SK-N-SH (cell line): ENCODE results near the gene RMDN2. TPM values are rescaled to one million over a fixed set of nuclear protein-coding genes. Genes with fewer than 3 reads are reported as not detected.
A peak's percentile ranks its signal among the peaks of the same experiment; 100 is the strongest.

ENCODE experiments used
- CTCF ChIA-PET: fragments of 300-600, 350-600 bp; formaldehyde crosslinking; extraction: SDS; loops from one replicate; lab custom pipeline; 2021; lab: Yijun Ruan, JAX
- POLR2A ChIA-PET: fragments of 350-600 bp; sonication (Branson Sonifier 250); formaldehyde crosslinking; extraction: SDS; loops from one replicate; lab custom pipeline; 2020; ENCODE audit warnings: antibody characterized with exemption, inconsistent platforms; lab: Yijun Ruan, JAX
- DNase-seq: peaks from one replicate; pipeline ENCODE4 v3.0.0; 2012
- H2AFZ ChIP-seq: fragments of 200-600 bp; sonication (generic); 2 replicates; pipeline ENCODE4 v1.8.1; 2016; ENCODE audit warnings: antibody characterized with exemption, mild to moderate bottlenecking, low read depth
- H3F3A ChIP-seq: fragments of 200-600 bp; sonication (generic); replicated peaks from 2 replicates; pipeline ENCODE3; 2016; ENCODE audit warnings: antibody characterized with exemption, mild to moderate bottlenecking; ENCODE audit not compliant: insufficient read depth
- H3K27ac ChIP-seq, 2 experiments: fragments of 200-500 bp in 1 of 2; fragments of 200-600 bp in 1 of 2; sonication (Bioruptor generic) in 1 of 2; sonication (generic), shearing (Covaris generic) in 1 of 2; 2 replicates each; pipeline versions ENCODE4 v1.5.1 to v1.6.1; 2014 to 2016; ENCODE audit warnings: low read depth in 2 of 2, inconsistent platforms in 1 of 2, low read length in 1 of 2, mild to moderate bottlenecking in 1 of 2, mixed read lengths in 1 of 2
- H3K27me3 ChIP-seq: fragments of 200-600 bp; sonication (generic), shearing (Covaris generic); 2 replicates; pipeline ENCODE4 v1.6.1; 2016; ENCODE audit warnings: mixed run types; ENCODE audit not compliant: insufficient read depth
- H3K36me3 ChIP-seq, 2 experiments: fragments of 200-500 bp in 1 of 2; fragments of 200-600 bp in 1 of 2; sonication (Bioruptor generic) in 1 of 2; sonication (generic) in 1 of 2; replicated peaks in 1 of 2; 2 replicates each; pipeline versions ENCODE3 to v1.5.1; 2014 to 2016; ENCODE audit warnings: low read length in 1 of 2, mild to moderate bottlenecking in 1 of 2; ENCODE audit not compliant: insufficient read depth in 2 of 2, control insufficient read depth in 1 of 2
- H3K4me1 ChIP-seq, 2 experiments: fragments of 200-500 bp in 1 of 2; fragments of 200-600 bp in 1 of 2; sonication (Bioruptor generic) in 1 of 2; sonication (generic), shearing (Covaris generic) in 1 of 2; 2 replicates each; pipeline versions ENCODE4 v1.5.1 to v1.6.1; 2014 to 2016; ENCODE audit warnings: low read depth in 1 of 2, low read length in 1 of 2, mixed run types in 1 of 2; ENCODE audit not compliant: insufficient read depth in 2 of 2, control insufficient read depth in 1 of 2
- H3K4me2 ChIP-seq: fragments of 200-600 bp; sonication (generic), shearing (Covaris generic); 2 replicates; pipeline ENCODE4 v1.6.1; 2017; ENCODE audit warnings: mixed run types
- H3K4me3 ChIP-seq, 2 experiments: fragments of 200-500 bp in 1 of 2; fragments of 200-600 bp in 1 of 2; sonication (Bioruptor generic) in 1 of 2; sonication (generic), shearing (Covaris generic) in 1 of 2; 2 replicates each; pipeline versions ENCODE4 v1.5.1 to v1.8.1; 2014 to 2016; ENCODE audit warnings: low read depth in 2 of 2, inconsistent platforms in 1 of 2, low read length in 1 of 2, mild to moderate bottlenecking in 1 of 2, mixed read lengths in 1 of 2, moderate library complexity in 1 of 2
- H3K79me2 ChIP-seq: fragments of 200-600 bp; sonication (generic); 2 replicates; pipeline ENCODE4 v1.8.1; 2017; ENCODE audit warnings: mild to moderate bottlenecking; ENCODE audit not compliant: insufficient read depth
- H3K9ac ChIP-seq: fragments of 200-600 bp; sonication (generic); 2 replicates; pipeline ENCODE4 v1.6.1; 2017; ENCODE audit warnings: mixed run types
- H3K9me2 ChIP-seq: fragments of 200-600 bp; sonication (generic); 2 replicates; pipeline ENCODE4 v1.6.1; 2017; ENCODE audit warnings: mixed run types
- H3K9me3 ChIP-seq: fragments of 200-600 bp; sonication (generic); 2 replicates; pipeline ENCODE4 v1.6.1; 2017; ENCODE audit warnings: mixed run types, mild to moderate bottlenecking, moderate library complexity
- H4K20me1 ChIP-seq: fragments of 200-600 bp; sonication (generic); 2 replicates; pipeline ENCODE4 v1.6.1; 2017; ENCODE audit warnings: mild to moderate bottlenecking, mixed run types; ENCODE audit not compliant: insufficient read depth
- CHD2 ChIP-seq: fragments of 150-350 bp; IDR thresholded peaks from 2 replicates; pipeline ENCODE4 v1.6.1; 2018; ENCODE audit warnings: low read length; ENCODE audit not compliant: partially characterized antibody
- EP300 ChIP-seq, 2 experiments: IDR thresholded peaks; 2 replicates each; pipeline versions ENCODE4 v1.4.0 to v1.6.1; 2012; ENCODE audit warnings: borderline replicate concordance in 1 of 2, low read depth in 1 of 2, low read length in 1 of 2
- FOSL2 ChIP-seq: IDR thresholded peaks from 2 replicates; pipeline ENCODE4 v1.4.0; 2012; ENCODE audit warnings: low read depth, mild to moderate bottlenecking, moderate library complexity, borderline replicate concordance
- FOXM1 ChIP-seq: IDR thresholded peaks from 2 replicates; pipeline ENCODE4 v1.4.0; 2012; ENCODE audit warnings: low read depth, mild to moderate bottlenecking
- GABPA ChIP-seq: IDR thresholded peaks from 2 replicates; pipeline ENCODE4 v1.4.0; 2012; ENCODE audit warnings: low read depth, mild to moderate bottlenecking
- MEF2A ChIP-seq: IDR thresholded peaks from 2 replicates; pipeline ENCODE4 v1.4.0; 2012; ENCODE audit warnings: low read depth, borderline replicate concordance
- NRF1 ChIP-seq: IDR thresholded peaks from 2 replicates; pipeline ENCODE4 v1.6.1; 2012; ENCODE audit warnings: low read depth, mild to moderate bottlenecking, low read length
- RAD21 ChIP-seq: IDR thresholded peaks from 2 replicates; pipeline ENCODE4 v1.6.1; 2012; ENCODE audit warnings: mild to moderate bottlenecking, low read length
- SIN3A ChIP-seq: IDR thresholded peaks from 2 replicates; pipeline ENCODE4 v1.6.1; 2012; ENCODE audit warnings: low read depth, mild to moderate bottlenecking, low read length, moderate library complexity, borderline replicate concordance
- SMC3 ChIP-seq: IDR thresholded peaks from 2 replicates; pipeline ENCODE4 v1.6.1; 2012; ENCODE audit warnings: low read depth, low read length, improper control_type of control experiment
- TAF1 ChIP-seq: IDR thresholded peaks from 2 replicates; pipeline ENCODE4 v1.6.1; 2012; ENCODE audit warnings: low read depth, mild to moderate bottlenecking, low read length, moderate library complexity, borderline replicate concordance
- TEAD4 ChIP-seq: IDR thresholded peaks from 2 replicates; pipeline ENCODE4 v1.4.0; 2012; ENCODE audit warnings: mild to moderate bottlenecking, borderline replicate concordance; ENCODE audit not compliant: insufficient read depth
- WGBS: methylation state at CpG from one replicate; pipeline ENCODE4 v1.1.6; 2017; ENCODE audit warnings: low lambda C conversion rate; 5-methylcytosine and 5-hydroxymethylcytosine counted together
- polyA plus RNA-seq, 3 experiments: library from polyadenylated mRNA; depleted of rRNA; stranded (reverse); fragments of >200 nt; gene quantifications; 2 replicates each; pipeline ENCODE4 v1.2.3, GENCODE V29; 2012
- TF ChIP-seq, protein P1 (sequence below): IDR thresholded peaks from 2 replicates; pipeline ENCODE4 v1.4.0; 2012; ENCODE audit warnings: low read depth
- TF ChIP-seq, protein P2 (sequence below): IDR thresholded peaks from 2 replicates; pipeline ENCODE4 v1.6.1; 2012; ENCODE audit warnings: mild to moderate bottlenecking, low read depth, low read length, moderate library complexity
- TF ChIP-seq, protein P3 (sequence below): fragments of 200-600 bp; sonication (generic); IDR thresholded peaks from 2 replicates; pipeline ENCODE4 v1.6.1; 2017; ENCODE audit warnings: antibody characterized with exemption, mild to moderate bottlenecking, moderate library complexity

RMDN2 gene
- polyA plus RNA-seq, 1 of the 3 experiments (the other 2 are of a cell fraction): 7.3 TPM

DNA sequence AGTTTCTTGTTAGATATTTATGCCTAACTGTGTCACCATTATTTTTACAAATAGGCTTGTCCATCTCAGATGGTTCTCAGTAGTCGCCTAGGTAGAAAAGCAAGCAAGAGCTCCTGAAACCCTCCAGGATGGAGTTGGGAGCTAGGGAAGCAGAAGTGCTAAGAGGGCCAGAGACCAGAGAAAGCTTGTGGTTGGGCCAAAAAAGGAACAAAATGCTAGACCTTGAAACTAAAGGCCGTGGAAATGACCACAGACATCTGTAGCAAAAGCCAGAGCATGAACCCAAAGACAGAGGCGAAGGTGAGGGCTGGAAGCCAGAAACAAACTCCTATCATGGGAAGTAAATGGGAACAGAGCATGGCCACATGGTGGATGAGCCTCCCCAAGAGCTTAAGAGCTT, 29.9 kb upstream of the RMDN2 start:
- H3K36me3 ChIP-seq: no peaks in the 10 kb centered on the region
- no peaks in the 10 kb centered on the region for H3K9me2 ChIP-seq
- TF ChIP-seq NRF1 (no peak), FOSL2 (no peak), FOXM1 (no peak), GABPA (no peak), SIN3A (no peak), EP300 (IDR thresholded peaks at IDR 0.05; ENCODE audit: borderline replicate concordance in 1 of 2, low read depth in 1 of 2, low read length in 1 of 2) (no peak), TEAD4 (no peak), CHD2 (no peak)
- TF ChIP-seq, protein P1, sequence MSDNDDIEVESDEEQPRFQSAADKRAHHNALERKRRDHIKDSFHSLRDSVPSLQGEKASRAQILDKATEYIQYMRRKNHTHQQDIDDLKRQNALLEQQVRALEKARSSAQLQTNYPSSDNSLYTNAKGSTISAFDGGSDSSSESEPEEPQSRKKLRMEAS: no peak
- TF ChIP-seq, protein P2, sequence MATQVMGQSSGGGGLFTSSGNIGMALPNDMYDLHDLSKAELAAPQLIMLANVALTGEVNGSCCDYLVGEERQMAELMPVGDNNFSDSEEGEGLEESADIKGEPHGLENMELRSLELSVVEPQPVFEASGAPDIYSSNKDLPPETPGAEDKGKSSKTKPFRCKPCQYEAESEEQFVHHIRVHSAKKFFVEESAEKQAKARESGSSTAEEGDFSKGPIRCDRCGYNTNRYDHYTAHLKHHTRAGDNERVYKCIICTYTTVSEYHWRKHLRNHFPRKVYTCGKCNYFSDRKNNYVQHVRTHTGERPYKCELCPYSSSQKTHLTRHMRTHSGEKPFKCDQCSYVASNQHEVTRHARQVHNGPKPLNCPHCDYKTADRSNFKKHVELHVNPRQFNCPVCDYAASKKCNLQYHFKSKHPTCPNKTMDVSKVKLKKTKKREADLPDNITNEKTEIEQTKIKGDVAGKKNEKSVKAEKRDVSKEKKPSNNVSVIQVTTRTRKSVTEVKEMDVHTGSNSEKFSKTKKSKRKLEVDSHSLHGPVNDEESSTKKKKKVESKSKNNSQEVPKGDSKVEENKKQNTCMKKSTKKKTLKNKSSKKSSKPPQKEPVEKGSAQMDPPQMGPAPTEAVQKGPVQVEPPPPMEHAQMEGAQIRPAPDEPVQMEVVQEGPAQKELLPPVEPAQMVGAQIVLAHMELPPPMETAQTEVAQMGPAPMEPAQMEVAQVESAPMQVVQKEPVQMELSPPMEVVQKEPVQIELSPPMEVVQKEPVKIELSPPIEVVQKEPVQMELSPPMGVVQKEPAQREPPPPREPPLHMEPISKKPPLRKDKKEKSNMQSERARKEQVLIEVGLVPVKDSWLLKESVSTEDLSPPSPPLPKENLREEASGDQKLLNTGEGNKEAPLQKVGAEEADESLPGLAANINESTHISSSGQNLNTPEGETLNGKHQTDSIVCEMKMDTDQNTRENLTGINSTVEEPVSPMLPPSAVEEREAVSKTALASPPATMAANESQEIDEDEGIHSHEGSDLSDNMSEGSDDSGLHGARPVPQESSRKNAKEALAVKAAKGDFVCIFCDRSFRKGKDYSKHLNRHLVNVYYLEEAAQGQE: no peak
- TF ChIP-seq, all 33 proteins: peak for 0
- H3K4me3 ChIP-seq: no peak overlapping the region
- H3K4me1 ChIP-seq: peaks cover 6 to 9% of the 10 kb centered on the region in 2 experiments; a peak in 3 of 4 replicates
- 93% methylated on average over 3 of the region's 3 CpGs for WGBS
- no peaks in the 10 kb centered on the region for H4K20me1 ChIP-seq
- no peaks in the 10 kb centered on the region for H3F3A ChIP-seq
- H3K27ac ChIP-seq: no peak overlapping the region; a peak in 1 of 4 replicates
- no peak for DNase-seq
- no peaks in the 10 kb centered on the region for H3K79me2 ChIP-seq
- H3K9me3 ChIP-seq: no peaks in the 10 kb centered on the region
- POLR2A ChIA-PET: no interaction called here
- CTCF ChIA-PET: interaction anchor here (0.8 to 7.8 kb wide), 14 partner anchors 9 to 727 kb away, joined by 3 to 58 read pairs (median 4); partner anchors contain the start of genes CDC42EP3 and RMDN2
- no peaks in the 10 kb centered on the region for H3K27me3 ChIP-seq
- no peak overlapping the region for H3K9ac ChIP-seq
- H3K4me2 ChIP-seq: no peak overlapping the region
- H2AFZ ChIP-seq: no peak overlapping the region

DNA sequence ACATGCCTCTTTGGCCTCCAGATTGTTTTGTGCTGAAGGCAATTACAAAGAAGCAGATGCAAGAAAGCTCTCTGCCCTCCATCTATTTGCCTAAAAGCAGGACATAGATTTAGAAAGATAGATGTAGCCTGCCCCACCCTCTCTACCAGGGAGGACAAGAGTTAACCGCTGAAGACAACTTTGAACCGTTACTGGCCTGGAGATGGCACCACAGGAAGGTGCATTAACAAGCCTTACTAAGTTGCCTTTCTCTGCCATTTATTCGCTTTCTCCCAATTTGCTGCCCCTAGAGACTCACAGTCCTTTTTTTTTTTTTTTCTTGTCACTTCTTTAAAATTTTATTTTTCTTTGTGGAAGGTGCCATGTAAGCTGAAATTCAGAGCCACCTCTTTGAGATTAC, 28.8 kb upstream of the RMDN2 start:
- Histone ChIP-seq H3K4me2 (no peak overlapping the region), H3K9ac (no peak overlapping the region), H3F3A (no peaks in the 10 kb centered on the region), H3K27me3 (no peaks in the 10 kb centered on the region), H2AFZ (no peak overlapping the region), H3K9me3 (no peaks in the 10 kb centered on the region), H3K36me3 (no peaks in the 10 kb centered on the region), H4K20me1 (no peaks in the 10 kb centered on the region), H3K79me2 (no peaks in the 10 kb centered on the region), H3K27ac (no peak overlapping the region; a peak in 1 of 4 replicates), H3K9me2 (no peaks in the 10 kb centered on the region), H3K4me3 (no peak overlapping the region), H3K4me1 (peaks cover 6% of the 10 kb centered on the region in 2 experiments; a peak in 3 of 4 replicates)
- TF ChIP-seq MEF2A: no peak
- TF ChIP-seq, protein P3, sequence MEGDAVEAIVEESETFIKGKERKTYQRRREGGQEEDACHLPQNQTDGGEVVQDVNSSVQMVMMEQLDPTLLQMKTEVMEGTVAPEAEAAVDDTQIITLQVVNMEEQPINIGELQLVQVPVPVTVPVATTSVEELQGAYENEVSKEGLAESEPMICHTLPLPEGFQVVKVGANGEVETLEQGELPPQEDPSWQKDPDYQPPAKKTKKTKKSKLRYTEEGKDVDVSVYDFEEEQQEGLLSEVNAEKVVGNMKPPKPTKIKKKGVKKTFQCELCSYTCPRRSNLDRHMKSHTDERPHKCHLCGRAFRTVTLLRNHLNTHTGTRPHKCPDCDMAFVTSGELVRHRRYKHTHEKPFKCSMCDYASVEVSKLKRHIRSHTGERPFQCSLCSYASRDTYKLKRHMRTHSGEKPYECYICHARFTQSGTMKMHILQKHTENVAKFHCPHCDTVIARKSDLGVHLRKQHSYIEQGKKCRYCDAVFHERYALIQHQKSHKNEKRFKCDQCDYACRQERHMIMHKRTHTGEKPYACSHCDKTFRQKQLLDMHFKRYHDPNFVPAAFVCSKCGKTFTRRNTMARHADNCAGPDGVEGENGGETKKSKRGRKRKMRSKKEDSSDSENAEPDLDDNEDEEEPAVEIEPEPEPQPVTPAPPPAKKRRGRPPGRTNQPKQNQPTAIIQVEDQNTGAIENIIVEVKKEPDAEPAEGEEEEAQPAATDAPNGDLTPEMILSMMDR: peak; percentile 29; the same call in 1 of the 2 replicates
- TF ChIP-seq SMC3: peak; percentile 38; the same call in 1 of the 2 replicates
- no peak for TF ChIP-seq TAF1
- TF ChIP-seq RAD21: peak; percentile 66
- TF ChIP-seq, protein P1: no peak
- DNase-seq: peak; percentile 33
- ChIA-PET CTCF (interaction anchor here (1.2 to 7.8 kb wide), 6 partner anchors 17 to 500 kb away, joined by 3 to 58 read pairs (median 6); partner anchors contain the start of gene RMDN2), POLR2A (no interaction called here)
- 69% methylated on average over 3 of the region's 3 CpGs for WGBS
